B cell (primary cell): ENCODE data around the gene ATP5MC2. TPM values are rescaled to one million over a fixed set of nuclear protein-coding genes. Genes with fewer than 3 reads are reported as not detected.

Experiments
- ATAC-seq: fragments of 200-7000 bp; cut with Tn5 transposase; one replicate; pipeline ENCODE4 v1.10.0; 2021; ENCODE audit warnings: low read depth, mild to moderate bottlenecking, moderate number of reproducible peaks, moderate library complexity
- CTCF ChIA-PET: fragments of 350-600 bp; sonication (Branson Sonifier 250); formaldehyde crosslinking; loops from one replicate; lab custom pipeline; 2021; ENCODE audit warnings: antibody characterized with exemption, inconsistent platforms; lab: Charles Lee
- POLR2A ChIA-PET: fragments of 350-600 bp; sonication (Branson Sonifier 250); formaldehyde crosslinking; loops from one replicate; lab custom pipeline; 2021; ENCODE audit warnings: antibody characterized with exemption; lab: Charles Lee
- DNase-seq: peaks from one replicate; pipeline ENCODE4 v3.0.0; 2013
- H2AFZ ChIP-seq: 2 replicates; pipeline ENCODE4 v1.6.1; 2012; ENCODE audit warnings: mild to moderate bottlenecking, low read depth, low read length; ENCODE audit not compliant: insufficient read depth, poor library complexity, severe bottlenecking
- H3K27ac ChIP-seq, 2 donors: 1 replicate in 1 of 2; 2 replicates in 1 of 2; pipeline ENCODE4 v1.5.1; 2012 to 2013; ENCODE audit warnings: low read length in 2 of 2, mild to moderate bottlenecking in 2 of 2, moderate library complexity in 1 of 2
- H3K27me3 ChIP-seq, 4 experiments: fragments of 200-600 bp in 1 of 4; sonication (generic) in 1 of 4; replicated peaks in 1 of 4; 1 replicate in 2 of 4; 2 replicates in 2 of 4; pipeline versions ENCODE4 v1.6.1 to v1.7.0; 2013 to 2016; ENCODE audit warnings: low read length in 3 of 4, mild to moderate bottlenecking in 2 of 4, mixed read lengths in 1 of 4, moderate library complexity in 1 of 4; ENCODE audit not compliant: insufficient read depth in 4 of 4, control insufficient read depth in 3 of 4; ENCODE audit errors: control extremely low read depth in 1 of 4
- H3K36me3 ChIP-seq, 2 experiments: replicated peaks in 1 of 2; 1 replicate in 1 of 2; 2 replicates in 1 of 2; pipeline versions ENCODE4 v1.6.1 to v1.7.1; 2013; ENCODE audit warnings: low read length in 1 of 2; ENCODE audit not compliant: insufficient read depth in 2 of 2, control insufficient read depth in 1 of 2; ENCODE audit errors: control extremely low read depth in 1 of 2, extremely low read depth in 1 of 2
- H3K4me1 ChIP-seq, 2 donors: fragments of 200-600 bp in 1 of 2; sonication (generic) in 1 of 2; 1 replicate in 1 of 2; 2 replicates in 1 of 2; pipeline versions ENCODE4 v1.5.1 to v1.6.1; 2013 to 2017; ENCODE audit warnings: low read length in 2 of 2; ENCODE audit not compliant: control insufficient read depth in 2 of 2, insufficient read depth in 2 of 2
- H3K4me2 ChIP-seq: replicated peaks from 2 replicates; pipeline ENCODE3; 2012; ENCODE audit warnings: mild to moderate bottlenecking, low read depth, low read length; ENCODE audit not compliant: poor library complexity, severe bottlenecking
- H3K4me3 ChIP-seq, 5 experiments: fragments of 200-600 bp in 1 of 5; sonication (generic) in 1 of 5; 1 replicate in 3 of 5; 2 replicates in 2 of 5; pipeline versions ENCODE4 v1.5.1 to v1.7.0; 2011 to 2016; ENCODE audit warnings: low read length in 4 of 5, mild to moderate bottlenecking in 4 of 5, low read depth in 2 of 5, control low read depth in 1 of 5, moderate library complexity in 1 of 5; ENCODE audit not compliant: insufficient read depth in 1 of 5; ENCODE audit errors: control extremely low read depth in 1 of 5, extremely low read depth in 1 of 5
- H3K79me2 ChIP-seq: fragments of 200-600 bp; sonication (generic); one replicate; pipeline ENCODE4 v1.6.0; 2016; ENCODE audit warnings: low read length; ENCODE audit not compliant: control insufficient read depth, insufficient read depth
- H3K9ac ChIP-seq: fragments of 200-600 bp; sonication (generic); 2 replicates; pipeline ENCODE4 v1.6.1; 2017; ENCODE audit warnings: mild to moderate bottlenecking, low read length, moderate library complexity
- H3K9me3 ChIP-seq, 3 donors: one replicate each; pipeline versions ENCODE4 v1.6.1 to v1.7.1; 2013; ENCODE audit warnings: low read length in 2 of 3; ENCODE audit not compliant: control insufficient read depth in 2 of 3, insufficient read depth in 1 of 3; ENCODE audit errors: control extremely low read depth in 1 of 3
- H4K20me1 ChIP-seq: 2 replicates; pipeline ENCODE4 v1.6.0; 2012; ENCODE audit warnings: mild to moderate bottlenecking, low read length; ENCODE audit not compliant: insufficient read depth, control insufficient read depth, poor library complexity, severe bottlenecking
- H3K27ac Mint-ChIP-seq: one replicate; pipeline ENCODE4 v1.8.0; 2021; ENCODE audit warnings: mixed read lengths
- H3K27me3 Mint-ChIP-seq: one replicate; pipeline ENCODE4 v1.8.0; 2021; ENCODE audit warnings: mixed read lengths
- H3K4me1 Mint-ChIP-seq: one replicate; pipeline ENCODE4 v1.8.0; 2021; ENCODE audit warnings: mixed read lengths
- H3K4me3 Mint-ChIP-seq: one replicate; pipeline ENCODE4 v1.8.0; 2021; ENCODE audit warnings: mixed read lengths
- H3K9me3 Mint-ChIP-seq: one replicate; pipeline ENCODE4 v1.8.0; 2022; ENCODE audit warnings: mixed read lengths; ENCODE audit not compliant: insufficient read depth
- CTCF ChIP-seq: fragments of 200-600 bp; IDR thresholded peaks from one replicate; pipeline ENCODE4 v1.8.0; 2022; ENCODE audit warnings: antibody characterized with exemption, mild to moderate bottlenecking
- EZH2 ChIP-seq: IDR thresholded peaks from 2 replicates; pipeline ENCODE4 v1.6.1; 2012; ENCODE audit warnings: borderline replicate concordance, low read depth, mild to moderate bottlenecking, moderate library complexity, low read length; ENCODE audit not compliant: insufficient read depth, poor library complexity, severe bottlenecking
- WGBS: methylation state at CpG from one replicate; pipeline ENCODE4 v1.1.5; 2013; ENCODE audit warnings: missing lambda C conversion rate; ENCODE audit not compliant: insufficient coverage; 5-methylcytosine and 5-hydroxymethylcytosine counted together
- intact Hi-C: fragments of 100-400 bp; cut with micrococcal nuclease; formaldehyde crosslinking; loops from one replicate; pipeline ENCODE4 v1.10.0; 2022
- polyA plus RNA-seq: library from polyadenylated mRNA; depleted of rRNA; stranded (reverse); fragments of >200 nt; gene quantifications from 2 replicates; pipeline ENCODE4 v1.2.3, GENCODE V29; 2012
- total RNA-seq, 2 donors: library from RNA; stranded (reverse); fragments of 120-200 nt in 1 of 2; gene quantifications; 1 replicate in 1 of 2; 2 replicates in 1 of 2; pipeline versions ENCODE4 v1.2.3 to v1.2.4, GENCODE V29; 2013 to 2022

The ATP5MC2 gene
- total and polyA plus RNA-seq, 2 donors (not counting 1 experiment from before 2014, with no cell fraction given): 212 to 435 TPM

GRCh38 chr12:53676656-53677015 lies 753 bp upstream of the ATP5MC2 start:
- peak overlapping the region; percentile 75 for H3K9ac ChIP-seq
- H3K9me3 ChIP-seq: no peaks in the 10 kb centered on the region
- no peaks in the 10 kb centered on the region for H3K9me3 Mint-ChIP-seq
- no peak overlapping the region for H3K27ac Mint-ChIP-seq
- peak overlapping the region; percentile 93 for H2AFZ ChIP-seq
- intact Hi-C loops: loop anchor here (1.0 to 5.0 kb wide), 6 partner anchors 50 to 669 kb away; partner anchors contain the start of genes ATF7, EIF4B and SMUG1
- H3K4me1 Mint-ChIP-seq: peaks cover 26% of the 10 kb centered on the region
- 2% methylated on average over 12 of the region's 15 CpGs for WGBS
- ChIA-PET CTCF (interaction anchor here (0.6 to 5.3 kb wide), 18 partner anchors 12 to 524 kb away, joined by 3 to 58 read pairs (median 4); partner anchors contain the start of gene ATF7), POLR2A (interaction anchor here (0.6 to 1.9 kb wide), 5 partner anchors 10 to 133 kb away, joined by 3 to 6 read pairs (median 3); partner anchors contain the start of gene ATF7)
- H4K20me1 ChIP-seq: peaks cover 4% of the 10 kb centered on the region
- DNase-seq: peak; percentile 62
- peak overlapping the region; percentile 90 for H3K4me2 ChIP-seq
- peak overlapping the region; percentile 80 to 96 (median 91) for H3K4me3 ChIP-seq
- TF ChIP-seq CTCF (no peak), EZH2 (no peak)
- peaks cover 0 to 14% of the 10 kb centered on the region in 2 experiments for H3K36me3 ChIP-seq
- H3K4me1 ChIP-seq: peaks cover 16 to 21% of the 10 kb centered on the region in 2 donors
- H3K27me3 ChIP-seq: peaks cover 0 to 26% (median 16%) of the 10 kb centered on the region in 4 experiments
- ATAC-seq: no peak
- H3K4me3 Mint-ChIP-seq: peak overlapping the region; percentile 96
- no peak overlapping the region for H3K27ac ChIP-seq
- peaks cover 15% of the 10 kb centered on the region for H3K27me3 Mint-ChIP-seq
- peaks cover 35% of the 10 kb centered on the region for H3K79me2 ChIP-seq
